Colon (tissue), 2 donors: ENCODE results near the gene HAUS6.
"Not testable (repeated sequence)": the region's sequence is repeated elsewhere in the genome, so short reads cannot be mapped to it uniquely, and the experiment has no call there.

Experiments
- FAIRE-seq: peaks from 2 replicates; lab custom pipeline; 2012; peaks lifted over from hg19 to GRCh38; lab: Jason Lieb, UNC
- donor health status: control.
- donor health status: control.

HAUS6 gene

DNA sequence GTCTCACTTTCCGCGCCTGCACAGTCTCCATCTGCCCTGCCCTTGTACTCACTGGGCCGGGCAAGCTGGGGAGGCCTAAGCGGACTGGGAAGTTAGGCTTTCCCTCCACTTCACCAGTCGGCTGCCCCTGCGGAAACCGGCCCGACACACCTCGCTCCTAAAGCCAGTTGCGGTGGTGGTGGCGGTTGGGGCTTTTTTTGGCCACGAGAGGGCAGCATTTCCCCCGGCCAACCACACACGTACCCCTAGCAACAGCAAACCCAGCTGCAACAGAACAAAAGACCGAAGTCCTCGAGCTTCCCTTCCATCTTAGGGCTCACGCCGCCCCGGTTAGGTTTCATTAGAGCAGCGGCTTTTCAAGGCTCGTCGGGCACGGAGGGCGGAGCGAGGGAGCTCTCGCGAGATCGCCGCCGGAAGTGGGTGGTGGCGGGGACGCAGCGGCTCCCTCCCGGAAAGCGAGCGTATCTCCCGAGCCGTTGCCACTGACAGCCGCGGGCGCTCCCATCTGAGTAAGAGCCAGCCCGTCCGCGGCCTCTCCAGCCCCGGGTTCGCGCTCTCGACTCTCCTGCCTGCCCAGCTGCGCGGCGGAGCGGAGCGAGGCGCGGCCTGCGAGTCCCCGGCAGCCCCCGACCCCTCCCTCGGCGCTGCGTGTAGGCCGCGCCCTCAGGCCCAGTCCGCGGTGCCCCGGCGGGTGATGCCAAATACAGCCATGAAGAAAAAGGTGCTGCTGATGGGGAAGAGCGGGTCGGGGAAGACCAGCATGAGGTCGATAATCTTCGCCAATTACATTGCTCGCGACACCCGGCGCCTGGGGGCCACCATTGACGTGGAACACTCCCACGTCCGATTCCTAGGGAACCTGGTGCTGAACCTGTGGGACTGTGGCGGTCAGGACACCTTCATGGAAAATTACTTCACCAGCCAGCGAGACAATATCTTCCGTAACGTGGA lies 53.5 kb downstream of the HAUS6 start, which contains the start of gene RRAGA:
Gene RRAGA (plus strand): TSS at position 462 of the 951 bp plus-strand sequence. CDS start 233 bp downstream, at position 695.
- FAIRE-seq, result no peak

DNA sequence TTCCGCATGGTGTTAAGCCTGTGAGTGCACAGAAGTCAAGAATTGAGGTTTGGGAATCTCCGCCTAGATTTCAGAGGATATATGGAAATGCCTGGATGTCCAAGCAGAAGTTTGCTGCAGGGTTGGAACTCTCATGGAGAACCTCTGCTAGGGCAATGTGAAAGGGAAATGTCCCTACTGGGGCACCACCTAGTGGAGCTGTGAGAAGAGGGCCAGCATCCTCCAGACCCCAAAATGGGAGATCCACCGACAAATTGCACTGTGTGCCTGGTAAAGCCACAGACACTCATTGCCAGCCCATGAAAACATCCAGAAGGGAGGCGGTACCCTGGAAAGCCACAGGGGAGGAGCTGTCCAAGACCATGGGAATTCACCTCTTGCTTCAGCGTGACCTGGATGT lies 66.1 kb downstream of the HAUS6 start:
- no peak for FAIRE-seq

GRCh38 chr9:19033015-19033414 lies 69.7 kb downstream of the HAUS6 start, which contains the start of gene SAXO1:
TSS of gene SAXO1 (minus strand) at chr9:19033209. CDS start at chr9:19032908, 301 bp downstream.
- no peak for FAIRE-seq

GRCh38 chr9:19032406-19032805 lies 70.3 kb downstream of the HAUS6 start:
- FAIRE-seq, result no peak

- FAIRE-seq, result no peak
These were observed 71.8 kb downstream of the HAUS6 start for GRCh38 chr9:19030899-19031298.

- peak; percentile 72 for FAIRE-seq
These were observed 73.8 kb downstream of the HAUS6 start for GRCh38 chr9:19028835-19029451.

- no peak for FAIRE-seq
These were observed 74.9 kb downstream of the HAUS6 start for GRCh38 chr9:19027825-19028224.

DNA sequence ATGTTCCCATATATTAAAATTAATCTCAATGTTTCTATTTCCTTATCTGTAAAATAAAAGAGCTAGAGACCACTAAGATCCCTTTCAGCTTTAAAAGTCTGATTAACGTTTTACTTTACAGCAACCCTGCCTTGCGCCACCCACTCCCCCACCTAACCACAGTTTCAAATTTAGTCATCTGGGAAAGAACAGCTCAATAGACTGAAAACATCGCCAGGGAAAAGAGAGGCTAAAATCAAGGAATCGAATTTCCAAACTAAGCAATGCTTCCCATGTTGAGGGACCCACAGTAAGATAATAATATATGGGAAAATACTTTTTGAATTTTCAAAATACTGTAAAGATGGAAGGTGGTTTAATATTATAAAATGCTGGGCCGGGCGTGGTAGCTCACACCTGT lies 76.3 kb downstream of the HAUS6 start:
- no peak for FAIRE-seq

- FAIRE-seq, result no peak
These were observed 79.6 kb downstream of the HAUS6 start for GRCh38 chr9:19023078-19023477.

- no peak for FAIRE-seq
These were observed 80.5 kb downstream of the HAUS6 start for GRCh38 chr9:19022206-19022605.

DNA sequence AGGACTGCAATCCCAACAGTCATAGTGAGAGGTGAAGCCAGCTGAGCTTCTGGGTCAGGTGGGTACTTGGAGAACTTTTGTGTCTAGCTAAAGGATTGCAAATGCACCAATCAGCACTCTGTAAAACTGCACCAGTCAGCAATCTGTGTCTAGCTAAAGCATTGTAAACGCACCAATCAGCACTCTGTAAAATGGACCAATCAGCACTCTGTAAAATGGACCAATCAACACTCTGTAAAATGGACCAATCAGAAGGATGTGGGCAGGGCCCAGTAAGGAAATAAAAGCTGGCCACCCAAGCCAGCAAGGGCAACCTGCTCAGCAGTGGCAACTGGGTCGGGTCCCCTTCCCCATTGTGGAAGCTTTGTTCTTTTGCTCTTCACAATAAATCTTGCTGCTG lies 81.1 kb downstream of the HAUS6 start:
- not testable (repeated sequence) for FAIRE-seq

GRCh38 chr9:19020886-19021455 lies 81.7 kb downstream of the HAUS6 start:
- no peak for FAIRE-seq

DNA sequence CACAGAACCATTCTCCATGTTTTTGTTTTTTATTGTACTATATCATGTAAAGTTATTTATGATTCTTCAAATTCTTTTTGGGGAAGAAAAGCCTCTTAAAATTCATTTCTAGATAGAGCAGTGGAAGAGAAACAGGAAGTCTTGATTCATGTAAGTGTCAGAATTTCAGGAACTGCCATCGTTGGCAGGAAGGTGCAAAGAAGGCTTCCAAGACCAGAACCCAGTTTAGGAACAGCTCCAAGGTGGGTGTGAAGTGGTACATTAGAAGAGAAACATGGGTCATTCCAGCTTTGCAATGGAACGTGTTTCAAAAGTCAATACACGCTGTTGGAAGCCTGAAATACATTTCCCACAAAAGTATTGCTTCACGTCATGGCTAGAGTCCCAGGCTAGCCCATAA lies 84.5 kb downstream of the HAUS6 start:
- no peak for FAIRE-seq

DNA sequence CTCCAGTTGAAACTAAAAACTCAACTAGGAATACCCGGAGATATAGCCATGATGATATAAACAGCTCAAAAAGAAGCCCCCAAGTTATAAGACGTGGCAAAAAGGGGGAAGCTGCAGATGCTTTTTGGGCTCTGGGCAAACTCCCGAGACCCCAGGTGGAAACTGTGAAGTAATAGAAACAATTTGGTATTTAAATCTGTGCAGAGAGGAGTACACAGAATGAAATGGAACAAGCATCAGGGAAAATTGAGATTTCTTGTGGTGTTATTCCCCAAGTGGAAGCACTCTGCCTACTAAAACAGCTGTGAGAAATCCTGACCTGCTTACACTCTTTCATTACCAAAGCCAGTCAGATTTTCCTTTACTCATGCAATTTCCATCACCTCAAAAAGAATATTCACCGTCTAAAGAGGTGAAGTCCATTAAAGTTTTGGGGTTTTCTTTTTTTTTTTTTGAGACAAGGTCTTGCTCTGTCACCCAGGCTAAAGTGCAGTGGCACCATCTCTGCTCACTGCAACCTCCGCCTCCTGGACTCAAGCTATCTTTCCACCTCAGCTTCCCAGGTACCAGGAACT lies 93.2 kb downstream of the HAUS6 start:
- FAIRE-seq, result no peak
